ENCODE measurements around the gene JMJD1C.

DNA sequence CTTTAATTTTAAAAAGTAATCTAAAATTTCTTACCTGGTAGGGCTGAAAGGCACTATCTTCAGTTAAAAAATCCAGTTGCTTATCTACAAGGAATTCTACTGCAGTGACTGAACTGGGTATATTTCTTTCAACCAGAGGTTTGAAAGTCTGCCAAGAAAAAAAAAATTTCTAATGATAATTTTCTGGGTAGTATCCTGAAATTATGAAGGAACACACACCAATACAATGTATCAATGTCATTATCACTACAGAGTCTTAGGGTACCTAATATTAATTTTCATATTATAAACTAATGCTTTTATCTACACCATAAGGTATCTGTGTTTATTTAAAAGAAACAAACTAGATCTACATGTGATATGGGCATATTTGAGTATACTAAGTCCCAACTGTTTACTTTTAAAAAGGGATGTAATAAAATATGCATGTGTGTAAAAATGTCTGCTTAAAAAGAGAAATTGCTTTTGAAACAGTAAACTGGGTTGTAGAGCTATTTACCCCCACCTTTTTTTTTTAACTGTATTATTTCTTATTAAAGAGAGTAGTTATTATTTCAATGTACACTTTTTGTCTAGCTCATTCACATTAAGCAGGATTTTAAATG, 201.1 kb downstream of the JMJD1C start:
- TF ChIP-seq POLR2A (IDR thresholded peaks at IDR 0.05; ENCODE audit: low read length) (no peak), CBX8 (IDR thresholded peaks at IDR 0.05) (no peak), EHMT2 (IDR thresholded peaks at IDR 0.05; ENCODE audit: low read depth) (no peak), JUN (IDR thresholded peaks at IDR 0.05) (no peak), HDAC2 (IDR thresholded peaks at IDR 0.05) (no peak)
